Measurements from ENCODE around the gene MFN2. TPM values are rescaled to one million over a fixed set of nuclear protein-coding genes. Genes with fewer than 3 reads are reported as not detected.
A peak's percentile ranks its signal among the peaks of the same experiment; 100 is the strongest.
"Not testable (repeated sequence)": the region's sequence is repeated elsewhere in the genome, so short reads cannot be mapped to it uniquely, and the experiment has no call there.

The MFN2 gene
- total RNA-seq, 1 donor from 2014 or later = 46.5 TPM

- ChIA-PET CTCF (no interaction called here), POLR2A (interaction anchor here (1.3 kb wide), 1 partner anchor 97 kb away, joined by 3 read pairs; no protein-coding TSS in a partner anchor)
- ATAC-seq (ENCODE audit: low read depth) = no peak
- intact Hi-C loops (cut with micrococcal nuclease) = no loop called here
- no peak for TF ChIP-seq CTCF (IDR thresholded peaks at IDR 0.05)
- peaks cover 11% of the 10 kb centered on the region for H3K4me1 Mint-ChIP-seq
- no peak overlapping the region for H3K27ac Mint-ChIP-seq
- H3K4me3 Mint-ChIP-seq = no peak overlapping the region
- no peak for DNase-seq
- H3K36me3 Mint-ChIP-seq (ENCODE audit: low read depth) = peaks cover 90% of the 10 kb centered on the region
- H3K27me3 Mint-ChIP-seq = no peaks in the 10 kb centered on the region
- H3K9me3 Mint-ChIP-seq = no peaks in the 10 kb centered on the region
Measured at GRCh38 chr1:12007204-12007603, 27.0 kb downstream of the MFN2 start.

- CTCF ChIA-PET, POLR2A ChIA-PET: not testable (repeated sequence)
- peaks cover 88% of the 10 kb centered on the region for H3K36me3 Mint-ChIP-seq (ENCODE audit: low read depth)
Measured at GRCh38 chr1:12008355-12008754, 28.1 kb downstream of the MFN2 start.

GRCh38 chr1:12009318-12009947 is 29.2 kb downstream of the MFN2 start:
- intact Hi-C loops (cut with micrococcal nuclease) = no loop called here
- H3K27me3 Mint-ChIP-seq = no peaks in the 10 kb centered on the region
- no peak overlapping the region for H3K27ac Mint-ChIP-seq
- H3K4me1 Mint-ChIP-seq = peaks cover 14% of the 10 kb centered on the region
- POLR2A ChIA-PET = interaction anchor here (1.0 kb wide), 1 partner anchor 9 kb away, joined by 9 read pairs; the partner anchor contains the start of gene MIIP
- no peak for TF ChIP-seq CTCF (IDR thresholded peaks at IDR 0.05)
- DNase-seq (no peak), ATAC-seq (ENCODE audit: low read depth) (no peak)
- CTCF ChIA-PET = no interaction called here
- H3K36me3 Mint-ChIP-seq (ENCODE audit: low read depth) = peaks cover 83% of the 10 kb centered on the region
- H3K4me3 Mint-ChIP-seq = no peak overlapping the region
- no peaks in the 10 kb centered on the region for H3K9me3 Mint-ChIP-seq

More at GRCh38 chr1:12008355-12008754, 28.1 kb downstream of the MFN2 start:
- DNase-seq; H3K27ac Mint-ChIP-seq; H3K4me3 Mint-ChIP-seq; ATAC-seq (ENCODE audit: low read depth); intact Hi-C loops (cut with micrococcal nuclease); H3K9me3 Mint-ChIP-seq; H3K27me3 Mint-ChIP-seq: not testable (repeated sequence)
- H3K4me1 Mint-ChIP-seq = peaks cover 11% of the 10 kb centered on the region

GRCh38 chr1:12010746-12011570 is 30.7 kb downstream of the MFN2 start:
- Mint-ChIP-seq H3K36me3 (ENCODE audit: low read depth) (peaks cover 71% of the 10 kb centered on the region), H3K27ac (no peak overlapping the region), H3K4me3 (no peak overlapping the region), H3K9me3 (no peaks in the 10 kb centered on the region), H3K4me1 (peaks cover 3% of the 10 kb centered on the region), H3K27me3 (no peaks in the 10 kb centered on the region)
- TF ChIP-seq CTCF (IDR thresholded peaks at IDR 0.05) = no peak
- intact Hi-C loops (cut with micrococcal nuclease) = no loop called here
- no peak for ATAC-seq (ENCODE audit: low read depth)
- ChIA-PET POLR2A (interaction anchor here (1.8 kb wide), 1 partner anchor 101 kb away, joined by 6 read pairs; no protein-coding TSS in a partner anchor), CTCF (interaction anchor here (1.2 kb wide), 2 partner anchors 19 to 114 kb away, joined by 4 read pairs; no protein-coding TSS in a partner anchor)
- DNase-seq = no peak

GRCh38 chr1:12011998-12012397 is 31.8 kb downstream of the MFN2 start:
- DNase-seq (no peak), ATAC-seq (ENCODE audit: low read depth) (no peak)
- Mint-ChIP-seq H3K27me3 (no peaks in the 10 kb centered on the region), H3K9me3 (no peaks in the 10 kb centered on the region), H3K27ac (peak overlapping the region; percentile 42), H3K4me3 (no peak overlapping the region), H3K36me3 (ENCODE audit: low read depth) (peaks cover 61% of the 10 kb centered on the region), H3K4me1 (peaks cover 3% of the 10 kb centered on the region)
- ChIA-PET CTCF (no interaction called here), POLR2A (interaction anchor here (0.6 kb wide), 1 partner anchor 159 kb away, joined by 3 read pairs; no protein-coding TSS in a partner anchor)
- intact Hi-C loops (cut with micrococcal nuclease) = no loop called here
- TF ChIP-seq CTCF (IDR thresholded peaks at IDR 0.05) = no peak

Data from activated B cell treated with CpG ODN at 0.5 μM for 24 hours (primary cell).